ENCODE results near the gene PHF5A. TPM values are rescaled to one million over a fixed set of nuclear protein-coding genes. Genes with fewer than 3 reads are reported as not detected.
"Not testable (repeated sequence)": the region's sequence is repeated elsewhere in the genome, so short reads cannot be mapped to it uniquely, and the experiment has no call there.

The PHF5A gene
- total RNA-seq, 2 experiments from 2014 or later = 67.5 to 69.0 TPM

DNA sequence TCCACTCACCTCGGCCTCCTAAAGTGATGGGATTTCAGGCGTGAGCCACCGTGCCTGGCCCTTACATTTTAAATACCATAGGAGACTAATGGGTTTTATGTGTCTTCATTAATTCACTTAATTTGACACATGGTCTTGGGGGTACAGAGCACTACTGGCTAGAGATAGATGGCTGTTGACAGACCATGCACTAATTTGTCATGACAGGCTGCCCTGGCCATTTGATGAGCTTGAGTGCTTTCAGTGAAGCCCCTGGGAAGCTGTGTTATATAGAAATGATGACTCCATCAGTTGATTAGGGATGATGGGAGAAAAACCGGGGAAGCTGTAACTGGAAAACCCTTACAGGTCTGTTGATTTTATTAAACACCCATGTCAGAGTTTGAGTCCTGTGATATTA is 6.6 kb downstream of the PHF5A start:
- Mint-ChIP-seq H3K36me3 (ENCODE audit: low read depth) (peaks cover 33% of the 10 kb centered on the region), H3K27me3 (ENCODE audit: low read depth) (no peaks in the 10 kb centered on the region), H3K27ac (no peak overlapping the region), H3K4me1 (ENCODE audit: low read depth) (peaks cover 17% of the 10 kb centered on the region), H3K9me3 (no peaks in the 10 kb centered on the region), H3K4me3 (no peak overlapping the region)
- intact Hi-C loops (cut with micrococcal nuclease) = no loop called here
- no peak for DNase-seq
- CTCF ChIA-PET = interaction anchor here (0.8 to 1.0 kb wide), 2 partner anchors 15 to 55 kb away, joined by 3 read pairs; partner anchors contain the start of gene TOB2

- intact Hi-C loops (cut with micrococcal nuclease); H3K27me3 Mint-ChIP-seq (ENCODE audit: low read depth); DNase-seq; H3K4me3 Mint-ChIP-seq; H3K9me3 Mint-ChIP-seq: not testable (repeated sequence)
- H3K36me3 Mint-ChIP-seq (ENCODE audit: low read depth) = peaks cover 28% of the 10 kb centered on the region
- H3K27ac Mint-ChIP-seq = peak overlapping the region; percentile 50
- CTCF ChIA-PET = interaction anchor here (1.4 kb wide), 1 partner anchor 56 kb away, joined by 4 read pairs; no protein-coding TSS in a partner anchor
- peaks cover 13% of the 10 kb centered on the region for H3K4me1 Mint-ChIP-seq (ENCODE audit: low read depth)
These were observed 8.4 kb downstream of the PHF5A start for GRCh38 chr22:41460071-41460470.

GRCh38 chr22:41459431-41459830 is 9.1 kb downstream of the PHF5A start:
- H3K9me3 Mint-ChIP-seq = no peaks in the 10 kb centered on the region
- H3K4me1 Mint-ChIP-seq (ENCODE audit: low read depth) = peaks cover 8% of the 10 kb centered on the region
- H3K4me3 Mint-ChIP-seq = no peak overlapping the region
- H3K27ac Mint-ChIP-seq = no peak overlapping the region
- intact Hi-C loops (cut with micrococcal nuclease) = no loop called here
- peaks cover 23% of the 10 kb centered on the region for H3K36me3 Mint-ChIP-seq (ENCODE audit: low read depth)
- CTCF ChIA-PET = interaction anchor here (1.4 kb wide), 1 partner anchor 55 kb away, joined by 4 read pairs; no protein-coding TSS in a partner anchor
- no peaks in the 10 kb centered on the region for H3K27me3 Mint-ChIP-seq (ENCODE audit: low read depth)
- no peak for DNase-seq

DNA sequence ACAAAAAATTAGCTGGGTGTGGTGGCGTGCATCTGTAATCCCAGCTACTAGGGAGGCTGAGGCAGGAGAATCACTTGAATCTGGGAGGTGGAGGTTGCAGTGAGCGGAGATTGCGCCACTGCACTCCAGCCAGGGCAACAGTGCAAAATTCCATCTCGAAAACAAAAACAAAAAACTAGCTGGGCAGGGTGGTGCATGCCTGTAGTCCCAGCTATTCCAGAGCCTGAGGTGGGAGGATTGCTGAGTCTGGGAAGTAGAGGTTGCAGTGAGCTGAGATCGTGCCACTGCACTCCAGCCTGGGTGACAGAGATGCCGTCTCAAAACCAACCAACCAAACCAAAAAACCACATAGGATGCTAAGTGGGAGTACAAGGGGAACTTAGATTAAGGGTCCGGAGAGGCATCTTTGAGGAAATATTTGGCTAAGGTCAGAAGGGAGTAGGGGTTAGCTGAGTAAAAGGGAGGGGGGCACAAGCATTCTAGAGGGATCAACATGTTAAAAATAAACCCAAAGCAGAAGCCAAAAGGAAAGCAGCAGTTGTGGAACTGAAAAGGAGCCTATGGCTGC is 10.2 kb downstream of the PHF5A start:
- Mint-ChIP-seq H3K36me3 (ENCODE audit: low read depth) (peaks cover 18% of the 10 kb centered on the region), H3K27ac (no peak overlapping the region), H3K4me3 (no peak overlapping the region), H3K9me3 (no peaks in the 10 kb centered on the region), H3K27me3 (ENCODE audit: low read depth) (no peaks in the 10 kb centered on the region), H3K4me1 (ENCODE audit: low read depth) (peaks cover 3% of the 10 kb centered on the region)
- CTCF ChIA-PET = interaction anchor here (1.2 kb wide), 1 partner anchor 10 kb away, joined by 4 read pairs; the partner anchor contains the start of genes ACO2 and PHF5A
- intact Hi-C loops (cut with micrococcal nuclease) = no loop called here
- no peak for DNase-seq

GRCh38 chr22:41448189-41448808 is 20.2 kb downstream of the PHF5A start:
- Mint-ChIP-seq H3K4me3 (peak overlapping the region; percentile 87), H3K27me3 (ENCODE audit: low read depth) (no peaks in the 10 kb centered on the region), H3K27ac (peak overlapping the region; percentile 94), H3K4me1 (ENCODE audit: low read depth) (peaks cover 9% of the 10 kb centered on the region), H3K9me3 (no peaks in the 10 kb centered on the region), H3K36me3 (ENCODE audit: low read depth) (peaks cover 2% of the 10 kb centered on the region)
- DNase-seq = peak; percentile 96
- intact Hi-C loops (cut with micrococcal nuclease) = loop anchor here (1.0 to 10.0 kb wide), 11 partner anchors 21 to 644 kb away; partner anchors contain the start of genes ACO2, CENPM, DESI1 and NDUFA6
- CTCF ChIA-PET = interaction anchor here (0.9 to 1.9 kb wide), 2 partner anchors 42 to 45 kb away, joined by 4 to 10 read pairs; no protein-coding TSS in a partner anchor

DNA sequence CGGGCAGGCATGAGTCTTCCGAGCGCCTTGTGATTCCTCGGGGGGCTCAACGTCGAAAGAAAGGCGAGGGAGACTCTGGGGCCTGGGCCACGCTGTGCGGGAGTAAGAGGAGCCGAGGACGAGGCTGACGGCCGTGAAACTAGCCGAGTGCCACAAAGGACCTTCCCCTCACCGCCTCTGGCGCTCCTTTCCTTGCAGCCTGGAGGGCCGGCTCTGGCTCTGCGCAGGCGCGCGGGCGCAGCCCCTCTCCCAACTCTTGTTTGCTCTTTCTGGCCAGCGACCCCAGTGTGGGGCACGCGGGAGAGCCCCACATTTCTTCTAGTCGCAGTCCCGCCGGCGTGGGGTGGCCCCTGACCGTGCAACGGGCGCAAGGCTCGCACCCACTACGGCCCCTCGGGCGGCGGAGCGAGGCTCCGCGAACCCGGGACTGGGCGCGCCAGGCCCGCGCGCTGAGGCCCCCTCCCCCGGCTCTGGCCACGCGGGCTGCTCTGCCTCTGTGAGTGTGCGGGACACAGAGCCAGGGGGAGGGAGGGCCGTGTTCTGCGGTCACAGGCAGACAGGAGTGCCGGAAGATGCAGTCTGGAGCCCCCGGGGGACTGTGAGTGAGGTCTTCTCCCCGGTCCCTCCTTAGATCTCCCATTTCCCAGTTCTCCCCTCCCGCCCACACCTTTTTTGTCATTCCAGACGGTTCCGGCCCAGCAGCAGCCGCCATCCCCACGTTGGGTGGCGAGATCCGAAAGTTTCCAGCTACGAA is 20.9 kb downstream of the PHF5A start:
- Mint-ChIP-seq H3K9me3 (no peaks in the 10 kb centered on the region), H3K27me3 (ENCODE audit: low read depth) (no peaks in the 10 kb centered on the region), H3K27ac (peak overlapping the region; percentile 97), H3K36me3 (ENCODE audit: low read depth) (no peaks in the 10 kb centered on the region), H3K4me1 (ENCODE audit: low read depth) (peaks cover 15% of the 10 kb centered on the region), H3K4me3 (peak overlapping the region; percentile 87)
- intact Hi-C loops (cut with micrococcal nuclease) = loop anchor here (1.0 to 10.0 kb wide), 11 partner anchors 22 to 645 kb away; partner anchors contain the start of genes ACO2, CENPM, DESI1 and NDUFA6
- CTCF ChIA-PET = interaction anchor here (0.6 to 1.0 kb wide), 3 partner anchors 15 to 44 kb away, joined by 3 to 4 read pairs (median 3); no protein-coding TSS in a partner anchor
- DNase-seq = peak; percentile 62

DNA sequence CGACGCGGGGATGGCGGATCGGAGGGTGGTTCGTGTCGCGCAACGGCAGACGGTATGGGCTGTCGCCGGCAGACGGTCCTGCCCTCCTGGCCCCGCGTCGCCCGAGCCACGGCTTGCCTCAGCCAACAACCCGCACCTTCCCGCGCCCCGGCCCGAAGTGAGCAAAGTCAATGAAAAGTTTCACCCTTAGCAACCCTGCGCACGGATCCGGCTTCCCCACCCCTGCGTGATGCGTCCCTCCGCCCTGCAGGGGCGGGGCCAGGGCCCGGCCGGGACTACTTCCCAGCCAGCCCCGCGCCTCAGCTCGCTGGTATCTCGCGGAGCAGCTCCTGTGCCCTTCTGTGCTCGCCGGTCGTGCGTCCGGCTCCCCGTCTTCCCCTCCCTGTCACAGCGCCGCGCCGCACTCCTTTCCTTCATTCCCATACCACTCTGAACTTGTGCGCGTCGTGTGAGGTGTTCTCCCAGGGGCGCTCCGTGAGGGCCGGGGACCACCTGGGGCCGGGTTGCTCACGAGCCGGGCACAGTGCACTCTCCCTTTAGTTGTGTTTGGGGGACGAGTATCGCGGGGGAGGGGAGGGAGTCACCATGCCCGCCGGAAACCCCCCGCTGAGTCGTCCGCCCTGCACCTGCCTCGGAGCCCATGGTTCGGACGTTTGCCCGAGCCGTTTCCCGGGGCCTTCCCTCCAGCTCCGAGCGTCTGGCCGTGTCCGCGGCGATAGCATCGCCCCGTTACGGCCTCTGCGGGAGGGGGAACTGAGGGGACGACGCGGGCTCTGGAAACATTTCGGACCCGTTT is 21.7 kb downstream of the PHF5A start, which contains the start of gene TOB2:
Gene TOB2 (minus strand): TSS at position 163 of the 796 bp plus-strand sequence. CDS start 9,456 bp downstream, outside the sequence.
- no peaks in the 10 kb centered on the region for H3K9me3 Mint-ChIP-seq
- H3K4me1 Mint-ChIP-seq (ENCODE audit: low read depth) = peaks cover 18% of the 10 kb centered on the region
- DNase-seq = peak; percentile 94
- CTCF ChIA-PET = interaction anchor here (0.6 to 1.9 kb wide), 4 partner anchors 16 to 43 kb away, joined by 3 to 5 read pairs (median 3); partner anchors contain the start of genes ACO2 and PHF5A
- H3K4me3 Mint-ChIP-seq = peak within 1 kb of the TSS; percentile 87
- peak within 1 kb of the TSS; percentile 97 for H3K27ac Mint-ChIP-seq
- intact Hi-C loops (cut with micrococcal nuclease) = loop anchor here (1.0 to 10.0 kb wide), 8 partner anchors 95 to 645 kb away; partner anchors contain the start of genes CENPM, NDUFA6, POLR3H and RANGAP1
- no peaks in the 10 kb centered on the region for H3K36me3 Mint-ChIP-seq (ENCODE audit: low read depth)
- no peaks in the 10 kb centered on the region for H3K27me3 Mint-ChIP-seq (ENCODE audit: low read depth)

- H3K36me3 Mint-ChIP-seq (ENCODE audit: low read depth) = peaks cover 1% of the 10 kb centered on the region
- peak overlapping the region; percentile 97 for H3K27ac Mint-ChIP-seq
- peak; percentile 20 for DNase-seq
- intact Hi-C loops (cut with micrococcal nuclease) = loop anchor here (1.0 to 10.0 kb wide), 8 partner anchors 96 to 646 kb away; partner anchors contain the start of genes CENPM, NDUFA6, POLR3H and RANGAP1
- CTCF ChIA-PET = interaction anchor here (0.9 to 1.9 kb wide), 5 partner anchors 10 to 60 kb away, joined by 3 to 5 read pairs (median 3); partner anchors contain the start of genes ACO2 and PHF5A
- H3K4me1 Mint-ChIP-seq (ENCODE audit: low read depth) = peaks cover 18% of the 10 kb centered on the region
- no peaks in the 10 kb centered on the region for H3K27me3 Mint-ChIP-seq (ENCODE audit: low read depth)
- no peaks in the 10 kb centered on the region for H3K9me3 Mint-ChIP-seq
- H3K4me3 Mint-ChIP-seq = peak overlapping the region; percentile 87
These were observed 22.4 kb downstream of the PHF5A start for GRCh38 chr22:41446057-41446501.

- Mint-ChIP-seq H3K9me3 (no peaks in the 10 kb centered on the region), H3K36me3 (ENCODE audit: low read depth) (peaks cover 1% of the 10 kb centered on the region), H3K4me3 (peak overlapping the region; percentile 87), H3K4me1 (ENCODE audit: low read depth) (peaks cover 18% of the 10 kb centered on the region), H3K27ac (peak overlapping the region; percentile 94), H3K27me3 (ENCODE audit: low read depth) (no peaks in the 10 kb centered on the region)
- DNase-seq = peak; percentile 47
- intact Hi-C loops (cut with micrococcal nuclease) = loop anchor here (1.0 to 10.0 kb wide), 8 partner anchors 97 to 647 kb away; partner anchors contain the start of genes CENPM, NDUFA6, POLR3H and RANGAP1
- CTCF ChIA-PET = interaction anchor here (0.9 to 1.9 kb wide), 5 partner anchors 10 to 74 kb away, joined by 3 to 5 read pairs (median 4); partner anchors contain the start of genes ACO2 and PHF5A
These were observed 23.1 kb downstream of the PHF5A start for GRCh38 chr22:41445129-41446056.
